HG03558 (cell line): ENCODE results near the gene S100A5.
A peak's percentile ranks its signal among the peaks of the same experiment; 100 is the strongest.
"Not testable (repeated sequence)": the region's sequence is repeated elsewhere in the genome, so short reads cannot be mapped to it uniquely, and the experiment has no call there.

Experiments used
- ATAC-seq: cut with Tn5 transposase; IDR thresholded peaks from one replicate; pipeline ENCODE4 v1.9.1; 2021; ENCODE audit warnings: moderate number of reproducible peaks; ENCODE audit not compliant: unreplicated experiment; ENCODE audit errors: extremely low read depth

S100A5 gene

DNA sequence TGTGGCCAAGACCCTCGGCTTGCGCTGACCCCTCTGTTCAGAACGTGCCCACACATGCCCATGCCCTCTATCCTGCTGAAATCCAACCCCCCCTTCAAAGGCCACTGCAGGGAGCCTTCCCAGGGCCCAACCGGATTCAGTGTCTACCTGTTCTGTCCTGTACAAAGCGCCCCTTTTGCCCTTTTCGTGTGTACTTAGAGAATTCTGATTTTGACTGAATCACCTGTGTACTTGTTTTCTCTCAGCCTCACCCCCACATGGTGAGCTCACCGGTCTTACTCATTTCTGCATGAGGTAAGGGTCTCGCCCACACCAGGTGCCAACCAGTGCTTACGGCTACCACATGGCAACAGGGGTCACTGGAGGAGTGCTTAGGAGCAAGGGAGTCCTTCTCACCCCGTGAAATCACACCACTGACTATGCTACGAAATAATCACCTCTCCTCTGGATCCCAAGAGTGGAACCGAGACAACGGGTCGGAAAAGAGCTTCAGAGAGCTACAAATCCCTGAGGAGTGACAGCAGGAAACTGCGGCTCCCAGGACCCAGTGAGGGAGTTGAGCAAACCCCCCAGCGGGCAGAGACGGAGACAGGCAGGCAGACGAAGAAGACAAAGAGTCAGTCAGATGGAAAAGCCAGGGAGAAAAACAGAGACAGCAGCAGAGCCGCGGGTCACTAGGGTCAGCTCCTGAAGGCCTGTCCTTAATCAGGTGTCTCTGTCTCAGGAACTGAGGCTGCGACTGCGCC is 27.1 kb upstream of the S100A5 start:
- ATAC-seq = no peak

DNA sequence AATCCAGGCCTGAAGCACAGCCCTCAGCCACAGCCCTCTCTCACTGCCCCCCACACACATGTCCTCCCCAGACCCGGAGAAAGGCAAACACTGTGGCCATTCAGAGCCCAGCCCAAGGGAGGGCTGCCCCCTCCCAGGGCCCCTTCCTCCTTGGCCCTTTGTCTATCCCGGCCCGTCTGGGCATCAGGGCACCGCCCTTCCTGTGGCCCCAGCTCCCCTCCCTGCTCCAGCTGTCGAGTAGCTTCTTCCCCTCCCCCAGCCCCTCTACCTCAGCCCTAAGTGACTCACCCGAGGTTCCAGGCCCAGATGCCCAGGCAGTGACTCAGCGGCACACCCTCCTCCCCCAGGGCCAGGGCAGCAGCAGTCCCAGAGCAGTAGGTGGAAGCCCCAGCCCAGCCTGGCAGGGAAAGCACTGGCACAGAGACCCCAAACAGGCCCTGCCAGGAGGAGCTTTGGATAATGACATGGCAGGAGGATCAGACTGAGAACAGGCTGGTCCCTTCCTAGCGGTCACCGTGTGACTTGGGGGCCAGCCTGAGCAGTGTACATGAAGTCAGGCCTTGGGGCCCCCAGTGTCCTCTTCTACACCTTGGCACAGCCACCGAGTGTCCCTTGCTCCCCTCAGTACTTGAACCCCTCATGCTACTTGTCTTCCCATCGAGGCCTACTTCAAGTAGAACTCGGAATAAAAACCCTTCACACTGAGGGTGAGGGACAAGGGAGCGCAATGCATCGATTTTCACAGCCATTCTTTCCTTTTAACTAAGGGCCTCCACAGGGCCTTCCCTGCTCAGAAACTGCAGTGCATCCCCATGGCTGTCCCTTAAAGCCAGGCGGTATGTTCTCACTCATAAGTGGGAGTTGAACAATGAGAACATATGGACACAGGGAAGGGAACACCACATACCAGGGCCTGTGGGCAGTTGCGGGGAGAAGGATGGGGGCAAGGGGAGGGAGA is 26.0 kb upstream of the S100A5 start:
- ATAC-seq = no peak

DNA sequence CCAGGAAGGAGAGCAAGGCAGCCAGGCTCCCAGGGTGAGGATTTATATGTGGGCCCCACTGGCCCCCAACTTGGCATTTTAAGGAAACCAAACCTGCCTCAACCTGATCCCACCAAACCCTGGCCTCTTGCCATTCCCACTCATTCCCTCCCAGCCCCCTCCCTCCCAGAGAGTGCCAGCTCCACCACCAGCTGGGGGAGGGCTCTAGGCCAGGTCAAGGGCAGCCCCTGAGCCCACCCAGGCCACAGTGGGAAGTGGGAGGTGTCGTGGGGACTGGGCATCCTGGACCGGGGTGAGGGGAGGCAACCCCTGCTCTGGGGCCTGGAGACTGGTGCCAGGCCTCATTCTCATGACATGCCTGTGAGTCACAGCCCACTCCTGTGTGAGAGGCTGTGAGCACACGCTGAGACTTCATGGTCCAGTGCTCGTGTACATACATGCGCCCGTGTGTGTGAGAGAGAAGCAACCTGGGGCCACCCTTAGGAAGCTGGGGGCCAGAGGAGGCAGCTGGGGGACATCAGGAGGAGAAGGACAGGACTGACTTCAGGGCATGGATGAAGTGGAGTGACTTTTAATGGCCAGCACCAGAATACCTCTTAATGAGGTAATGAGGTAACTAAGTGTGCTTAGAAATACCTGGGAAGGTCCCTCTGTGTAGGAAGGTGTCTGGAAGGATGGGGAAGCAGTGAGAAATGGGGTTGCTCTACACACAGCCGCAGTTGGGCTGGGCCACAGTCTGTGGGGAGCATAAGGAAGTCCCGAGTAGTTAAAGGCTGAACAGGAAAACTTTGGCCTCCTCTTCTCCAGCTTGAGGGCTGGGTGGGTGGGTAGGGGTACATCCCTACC is 25.0 kb upstream of the S100A5 start, which contains the start of gene S100A2:
Gene S100A2 (minus strand): TSS at position 316 of the 846 bp plus-strand sequence. CDS start 1,967 bp downstream, outside the sequence.
- ATAC-seq = peak; percentile 45

DNA sequence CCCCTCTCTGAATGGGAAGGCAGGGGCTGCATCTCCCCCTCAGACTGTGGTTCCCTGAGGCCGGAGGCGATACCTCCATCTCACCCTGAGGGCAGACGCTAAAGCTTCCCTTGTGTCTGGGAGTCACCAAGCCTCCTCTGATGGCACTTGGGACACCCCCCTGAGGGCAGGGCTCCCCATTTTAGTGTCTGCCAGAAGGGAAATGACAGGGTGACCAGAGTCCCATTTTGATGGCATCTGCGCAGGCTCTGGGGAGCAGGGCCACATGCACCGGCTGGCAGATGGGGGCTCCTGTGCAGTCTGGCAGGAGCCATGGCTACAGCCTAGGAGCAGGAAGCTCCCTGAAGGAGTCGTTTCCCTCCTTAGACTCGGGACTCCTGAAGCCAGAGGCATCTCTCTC is 23.3 kb upstream of the S100A5 start:
- ATAC-seq = no peak

DNA sequence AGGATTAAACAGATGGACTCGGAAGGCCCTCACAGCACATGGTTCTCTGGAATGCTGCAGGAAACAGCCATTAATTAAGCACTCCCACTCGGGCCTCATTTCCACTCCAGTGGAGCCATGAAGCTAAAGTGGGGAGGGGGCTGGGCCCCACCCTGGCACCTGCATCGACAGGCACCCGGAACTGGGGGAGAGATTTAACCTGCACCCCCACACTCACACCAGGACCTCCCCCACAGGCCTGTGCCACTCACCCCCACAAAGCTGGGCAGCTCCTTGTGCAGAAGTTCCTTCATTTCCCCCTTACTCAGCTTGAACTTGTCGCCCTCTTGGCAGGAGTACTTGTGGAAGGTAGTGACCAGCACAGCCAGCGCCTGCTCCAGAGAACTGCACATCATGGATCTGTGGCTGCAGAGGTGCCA is 22.8 kb upstream of the S100A5 start:
- ATAC-seq = no peak

DNA sequence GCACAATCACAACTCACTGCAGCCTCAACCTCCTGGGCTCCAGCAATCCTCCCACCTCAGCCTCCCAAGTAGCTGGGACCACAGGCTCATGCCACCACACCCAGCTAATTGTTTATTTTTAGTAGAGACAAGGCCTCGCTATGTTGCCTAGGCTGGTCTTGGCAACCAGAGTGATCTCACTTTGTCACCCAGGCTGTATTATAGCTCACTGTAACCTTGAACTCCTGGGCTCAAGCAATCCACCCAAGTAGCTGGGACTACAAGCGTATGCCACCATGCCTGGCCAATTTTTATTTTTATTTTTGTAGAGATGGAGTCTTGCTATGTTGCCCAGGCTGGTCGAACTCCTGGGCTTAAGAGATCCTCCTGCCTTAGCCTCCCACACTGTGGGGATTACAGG is 21.3 kb upstream of the S100A5 start:
- not testable (repeated sequence) for ATAC-seq

DNA sequence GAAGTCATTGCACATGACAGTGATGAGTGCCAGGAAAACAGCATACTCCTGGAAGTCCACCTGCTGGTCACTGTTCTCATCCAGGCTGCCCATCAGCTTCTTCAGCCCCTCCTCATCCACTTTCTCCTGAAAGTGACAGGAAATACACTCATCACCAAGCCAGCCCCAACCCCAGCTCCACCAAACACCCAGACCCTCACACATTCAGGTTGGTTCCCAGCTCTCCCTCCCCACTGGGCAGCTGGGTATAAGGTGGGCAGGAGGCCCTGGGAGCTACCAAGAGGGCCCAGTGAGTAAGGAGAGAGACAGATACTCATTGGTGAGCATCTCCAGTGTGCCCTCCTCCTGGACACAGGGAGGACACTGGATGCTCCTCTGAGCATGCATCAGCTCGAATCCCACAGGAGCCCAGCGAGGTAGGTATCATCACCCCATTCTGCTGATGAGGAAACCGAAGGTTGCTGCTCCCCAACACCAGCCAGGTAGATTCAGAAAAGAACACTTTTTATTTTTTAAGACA is 20.8 kb upstream of the S100A5 start:
- ATAC-seq = no peak

DNA sequence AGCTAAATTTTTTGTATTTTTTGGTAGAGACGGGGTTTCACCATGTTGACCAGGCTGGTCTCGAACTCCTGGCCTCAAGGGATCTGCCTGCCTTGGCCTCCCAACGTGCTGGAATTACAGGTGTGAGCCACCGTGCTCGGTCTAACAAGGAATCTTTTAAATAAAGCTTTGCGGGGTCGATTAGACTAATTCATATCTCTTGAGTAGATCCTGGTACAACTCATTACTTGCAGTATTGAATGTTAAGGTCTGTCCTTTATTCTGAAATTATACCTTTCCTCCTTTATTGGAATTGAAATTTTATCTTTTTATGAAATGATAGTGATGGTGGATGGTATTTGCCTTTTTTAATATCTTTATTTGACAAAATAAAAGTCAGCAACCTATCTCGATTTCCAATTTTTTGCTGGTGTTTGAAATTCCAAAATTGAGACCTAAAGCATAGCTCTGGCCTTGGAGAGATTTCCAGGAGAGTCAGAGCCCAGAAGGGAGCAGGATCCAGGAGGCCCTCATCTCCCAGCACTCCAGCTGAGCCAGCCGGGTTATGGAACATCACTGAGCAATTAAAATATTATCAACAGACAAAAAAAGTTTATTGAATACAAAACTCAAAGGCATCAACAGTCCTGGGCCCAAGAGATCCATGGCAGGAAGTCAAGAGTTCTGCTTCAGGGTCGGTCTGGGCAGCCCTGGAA is 20.2 kb upstream of the S100A5 start:
- ATAC-seq = no peak

DNA sequence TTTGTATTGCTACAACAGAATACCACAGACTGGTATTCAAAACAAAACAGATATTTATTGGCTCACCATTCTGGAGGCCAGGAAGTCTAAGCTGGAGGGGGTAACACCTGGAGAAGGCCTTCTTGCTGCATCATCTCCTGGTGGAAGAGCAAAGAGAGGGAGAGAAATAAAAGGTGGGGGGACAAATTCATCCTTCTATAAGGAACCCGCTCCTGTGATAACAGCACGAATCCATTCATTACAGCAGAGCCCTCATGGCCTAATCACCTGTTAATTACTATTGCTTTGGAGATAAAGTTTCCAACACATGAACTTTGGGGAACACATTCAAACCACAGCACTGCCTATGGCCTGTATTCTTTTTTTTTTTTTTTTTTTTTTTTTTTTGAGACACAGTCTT is 19.5 kb upstream of the S100A5 start:
- ATAC-seq = no peak

DNA sequence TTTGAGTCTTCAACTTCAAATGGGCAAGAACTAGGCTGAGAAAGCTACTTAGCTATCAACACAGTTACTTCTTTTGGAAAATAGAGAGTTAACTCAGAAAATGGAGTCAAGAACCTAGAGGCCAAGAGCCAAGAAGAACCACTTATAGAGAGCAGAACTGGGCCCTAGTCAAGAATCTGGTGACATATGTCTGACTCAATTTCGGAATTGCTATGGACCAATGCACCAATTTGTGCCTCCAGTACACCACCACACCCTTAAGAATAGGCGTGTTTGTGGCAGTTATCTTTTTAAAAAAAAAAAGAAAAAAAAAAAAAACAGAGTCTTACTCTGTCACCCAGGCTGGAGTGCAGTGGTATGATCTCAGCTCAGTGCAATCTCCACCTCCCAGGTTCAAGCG is 17.1 kb upstream of the S100A5 start:
- ATAC-seq = no peak

DNA sequence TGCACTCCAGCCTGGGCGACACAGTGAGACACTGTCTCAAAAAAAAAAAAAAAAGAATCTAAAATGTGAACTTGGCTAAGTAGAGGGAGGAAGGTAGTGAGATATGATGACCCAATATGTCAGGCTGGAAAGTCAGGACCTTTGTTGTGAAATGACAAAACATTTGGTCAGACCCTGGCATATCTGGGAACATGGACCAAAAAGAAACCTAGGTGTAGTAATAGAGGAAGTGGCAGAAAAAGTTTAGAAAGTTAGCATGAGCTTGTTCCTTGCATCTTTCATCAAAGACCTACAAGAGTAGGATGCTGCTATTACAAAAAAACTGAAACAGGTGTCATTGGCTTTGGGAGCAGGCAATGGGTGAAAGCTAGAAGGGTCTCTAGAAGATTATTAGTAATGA is 15.6 kb upstream of the S100A5 start:
- no peak for ATAC-seq

DNA sequence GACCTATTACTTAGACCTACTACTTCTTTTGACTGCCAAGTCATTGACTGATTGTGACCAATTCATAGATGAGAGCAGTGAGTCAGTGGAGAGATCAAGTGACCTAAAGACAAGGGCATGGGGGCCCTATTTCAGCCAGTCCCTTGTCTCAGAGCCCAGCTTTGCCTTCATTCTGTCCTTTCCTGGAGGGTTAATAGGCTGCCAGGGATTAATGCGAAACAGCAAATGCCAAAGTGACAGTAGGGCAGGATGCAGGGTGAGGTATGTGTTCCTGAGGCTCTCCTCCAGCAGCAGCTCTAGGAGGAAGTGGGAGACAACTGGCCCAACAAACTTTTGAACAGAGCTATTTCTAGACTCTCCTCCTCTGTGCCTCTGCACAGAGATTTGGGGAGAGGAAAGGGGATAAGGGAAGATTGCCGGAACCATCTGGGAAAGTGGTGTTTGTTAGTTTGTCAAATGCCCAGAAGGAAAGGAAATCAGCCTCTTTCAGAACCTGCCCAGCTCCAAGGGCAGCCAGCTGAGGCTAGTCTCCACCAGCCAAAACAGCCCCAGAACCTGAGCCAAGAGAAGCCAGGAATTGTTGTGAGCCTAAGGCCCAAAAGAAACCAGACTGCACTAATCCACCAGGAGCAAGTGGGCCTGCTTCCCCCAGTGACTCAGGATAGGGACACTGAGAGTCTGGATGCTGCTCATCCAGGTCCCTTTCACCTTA is 13.3 kb upstream of the S100A5 start:
- ATAC-seq = no peak

DNA sequence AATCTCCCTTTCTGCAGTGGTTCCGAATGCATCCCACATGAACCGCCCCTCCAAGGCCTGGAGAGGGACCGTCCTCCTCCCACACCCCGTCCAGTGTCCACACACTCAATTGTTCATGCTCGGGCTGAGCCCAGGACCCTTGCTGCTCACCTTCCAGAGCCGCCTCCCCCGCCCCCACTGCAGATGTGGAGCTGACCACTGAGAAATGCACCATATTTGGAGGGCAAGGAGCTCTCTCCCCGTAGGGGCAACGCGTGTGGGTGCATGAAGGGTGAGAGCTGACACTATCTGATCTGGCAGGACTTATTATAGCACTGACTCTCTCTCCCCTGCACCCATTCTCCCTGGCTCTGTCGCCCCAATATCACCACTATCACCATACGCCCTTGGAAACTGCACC is 12.4 kb upstream of the S100A5 start:
- ATAC-seq = no peak

DNA sequence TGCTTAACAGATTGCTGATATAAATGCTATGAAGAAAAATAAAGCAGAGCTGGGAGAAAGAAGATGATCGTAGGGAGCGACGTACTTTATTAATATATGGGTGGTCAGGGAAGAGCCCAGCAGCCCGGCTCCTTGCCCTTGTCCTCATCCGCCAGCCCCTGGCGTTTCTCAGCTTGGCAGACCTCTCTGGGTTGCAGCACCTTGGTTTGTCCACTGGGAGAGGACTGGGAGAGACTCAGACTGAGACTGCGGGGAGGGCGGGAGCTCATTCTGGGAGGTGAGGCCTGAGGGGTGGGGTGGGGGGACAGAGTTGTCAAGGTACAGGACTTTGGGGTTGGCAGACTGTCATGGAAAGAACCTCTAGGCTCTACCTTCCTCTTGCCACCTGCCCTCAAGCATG is 11.6 kb upstream of the S100A5 start:
- ATAC-seq = no peak

DNA sequence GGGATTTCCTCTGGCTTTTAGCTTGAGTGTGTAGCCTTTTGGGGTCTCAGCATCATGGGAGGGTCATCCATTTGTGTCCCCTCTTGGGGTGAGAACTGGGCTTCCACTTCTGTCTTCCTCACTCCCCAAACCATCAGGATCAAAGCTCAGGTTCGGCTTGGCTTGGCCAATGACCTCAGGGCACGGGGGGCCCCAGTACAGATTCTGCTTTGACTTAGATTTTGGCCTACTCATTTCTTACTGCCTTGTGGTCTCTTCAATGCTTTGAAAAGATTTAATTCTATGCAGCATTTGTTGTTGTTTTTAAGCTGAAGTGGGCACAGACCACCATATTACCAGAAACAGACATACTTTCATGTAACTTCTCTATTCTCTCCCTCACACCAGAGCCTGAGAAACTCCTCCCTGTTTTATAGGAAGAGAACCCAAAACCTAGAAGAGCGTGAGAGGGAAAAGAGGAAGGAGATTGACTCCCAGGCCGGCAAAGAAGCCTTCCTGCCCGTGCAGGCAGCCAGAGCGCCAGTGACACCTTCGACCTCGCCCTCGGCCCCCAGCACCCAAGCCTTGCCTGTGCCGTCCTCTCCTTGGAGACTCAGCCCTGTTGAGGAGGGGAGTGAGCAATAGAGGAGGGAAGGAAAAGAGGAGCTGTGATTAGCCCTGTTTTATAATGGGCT is 10.2 kb upstream of the S100A5 start:
- no peak for ATAC-seq

DNA sequence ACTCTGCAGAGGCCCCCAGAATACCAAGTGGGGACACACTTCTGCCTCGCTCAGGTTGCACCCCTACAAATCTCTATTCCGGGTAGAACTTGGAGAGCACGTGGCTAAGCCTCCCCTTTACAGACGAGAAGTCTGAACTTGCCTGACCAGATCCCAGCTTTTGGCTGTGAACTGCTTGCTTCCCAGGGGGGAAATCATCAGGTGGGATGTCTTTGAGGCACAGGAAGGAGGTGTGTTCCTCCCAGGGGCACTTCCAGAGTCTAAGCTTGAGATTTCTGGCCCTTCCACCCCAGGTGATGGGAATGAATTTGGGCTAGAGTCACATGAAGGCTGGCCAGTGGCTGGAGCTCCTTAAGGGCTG is 9.6 kb upstream of the S100A5 start:
- no peak for ATAC-seq

DNA sequence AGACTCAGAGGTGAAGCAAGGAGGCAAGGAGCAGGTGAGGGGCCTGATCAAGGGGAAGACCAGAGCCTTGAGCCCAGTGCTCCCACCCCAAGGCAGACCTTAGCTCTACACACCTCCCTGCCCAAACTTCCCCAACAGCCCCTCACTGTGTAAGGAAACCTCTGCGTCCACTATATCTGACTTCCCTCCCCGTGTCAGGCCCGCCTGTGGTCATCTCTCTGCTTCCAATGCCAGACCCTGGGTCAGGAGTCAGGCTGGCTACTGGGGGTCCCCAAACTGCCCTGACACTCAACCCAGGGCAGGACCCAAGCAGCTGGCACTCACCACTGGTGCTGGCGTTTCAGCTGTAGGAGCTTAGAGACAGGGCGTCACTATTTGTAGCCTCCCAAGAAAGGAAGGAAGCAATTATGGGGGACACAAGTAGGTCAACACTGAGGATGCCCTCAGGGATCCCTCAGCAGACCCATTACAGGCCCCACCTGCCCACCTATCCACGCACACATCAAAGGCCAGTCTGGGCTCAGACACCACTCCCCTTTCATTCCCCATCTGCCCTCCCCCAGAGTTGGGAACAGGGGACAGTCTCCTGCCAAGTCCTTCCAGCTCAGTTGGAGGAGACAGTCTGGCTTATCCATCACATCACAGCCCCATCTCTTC is 9.1 kb upstream of the S100A5 start:
- ATAC-seq = no peak
